ENCODE data around the gene STARD3.

STARD3 gene

GRCh38 chr17:39661744-39662541 lies 25.0 kb downstream of the STARD3 start:
- no peak for FAIRE-seq

- no peak for FAIRE-seq
Measured at GRCh38 chr17:39662551-39663339, 25.8 kb downstream of the STARD3 start.

- FAIRE-seq, result no peak
Measured at GRCh38 chr17:39663340-39663687, 26.4 kb downstream of the STARD3 start.

- FAIRE-seq, result no peak
Measured at GRCh38 chr17:39663688-39664580, 27.0 kb downstream of the STARD3 start.

GRCh38 chr17:39664581-39665561 lies 27.9 kb downstream of the STARD3 start, which contains the start of gene TCAP:
TCAP (plus strand) TSS chr17:39665349; CDS start chr17:39665360, 11 bp downstream.
- FAIRE-seq, result no peak

- no peak for FAIRE-seq
Measured at GRCh38 chr17:39665642-39666224, 28.8 kb downstream of the STARD3 start.

- no peak for FAIRE-seq
Measured at GRCh38 chr17:39666231-39666600, 29.3 kb downstream of the STARD3 start.

GRCh38 chr17:39666601-39667261 lies 29.8 kb downstream of the STARD3 start:
- FAIRE-seq, result no peak

- FAIRE-seq, result no peak
Measured at GRCh38 chr17:39667262-39667944, 30.5 kb downstream of the STARD3 start.

- FAIRE-seq, result no peak
Measured at GRCh38 chr17:39667945-39668924, 31.3 kb downstream of the STARD3 start, which contains the start of gene PNMT. PNMT (plus strand) TSS chr17:39668453; CDS start chr17:39668476, 23 bp downstream.

- FAIRE-seq, result no peak
Measured at GRCh38 chr17:39669897-39670735, 33.2 kb downstream of the STARD3 start.

- no peak for FAIRE-seq
Measured at GRCh38 chr17:39670746-39671145, 33.8 kb downstream of the STARD3 start.

- no peak for FAIRE-seq
Measured at GRCh38 chr17:39671651-39672521, 34.9 kb downstream of the STARD3 start.

- FAIRE-seq, result no peak
Measured at GRCh38 chr17:39672522-39673334, 35.8 kb downstream of the STARD3 start.

GRCh38 chr17:39673335-39674081 lies 36.6 kb downstream of the STARD3 start:
- no peak for FAIRE-seq
